GM19043 (cell line): ENCODE measurements around the gene TCEAL1.

Experiments
- ATAC-seq: cut with Tn5 transposase; IDR thresholded peaks from one replicate; pipeline ENCODE4 v1.9.1; 2021; ENCODE audit warnings: low read depth; ENCODE audit not compliant: unreplicated experiment

Gene TCEAL1

DNA sequence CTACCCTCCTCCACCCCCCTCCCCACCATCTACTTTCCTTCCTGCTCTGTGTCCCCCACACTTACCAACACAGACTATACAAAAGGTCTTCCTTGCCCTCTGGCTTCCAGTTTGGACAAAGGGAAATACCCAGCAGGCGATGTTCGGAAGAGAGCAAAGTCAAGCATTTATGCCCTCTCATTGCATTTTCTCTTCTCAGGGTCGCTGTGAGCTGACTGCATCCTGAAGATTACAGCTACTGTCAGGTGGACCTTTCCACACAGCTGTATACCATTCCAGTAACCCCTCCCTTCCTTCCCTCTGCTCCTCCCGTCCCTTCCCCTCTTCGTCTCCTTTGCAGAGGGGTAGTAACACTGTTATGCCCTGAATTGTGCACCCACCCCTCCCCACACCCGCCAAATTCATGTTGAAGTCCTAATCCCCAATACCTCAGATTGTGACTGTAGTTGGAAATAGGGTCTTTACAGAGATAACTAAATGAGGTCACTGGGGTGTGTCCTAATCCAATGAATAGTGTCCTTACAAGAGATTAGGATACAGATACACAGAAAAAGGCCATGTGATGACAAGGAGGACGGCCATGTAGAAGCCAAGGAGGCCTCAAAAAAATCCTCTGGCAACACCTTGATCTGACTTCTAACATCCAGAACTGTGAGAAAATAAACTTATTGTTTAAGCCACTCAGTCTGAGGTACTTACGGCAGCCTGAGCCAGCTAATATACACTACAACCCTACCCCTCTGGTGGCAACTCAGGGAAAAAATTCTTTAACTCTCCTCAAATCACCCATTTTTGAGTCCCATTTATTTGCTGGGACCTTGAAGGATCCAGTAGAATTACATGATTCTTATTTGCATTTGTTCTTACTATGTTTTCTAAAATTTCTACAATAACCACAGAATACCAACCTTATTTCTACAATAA, 46.0 kb downstream of the TCEAL1 start:
- no peak for ATAC-seq

DNA sequence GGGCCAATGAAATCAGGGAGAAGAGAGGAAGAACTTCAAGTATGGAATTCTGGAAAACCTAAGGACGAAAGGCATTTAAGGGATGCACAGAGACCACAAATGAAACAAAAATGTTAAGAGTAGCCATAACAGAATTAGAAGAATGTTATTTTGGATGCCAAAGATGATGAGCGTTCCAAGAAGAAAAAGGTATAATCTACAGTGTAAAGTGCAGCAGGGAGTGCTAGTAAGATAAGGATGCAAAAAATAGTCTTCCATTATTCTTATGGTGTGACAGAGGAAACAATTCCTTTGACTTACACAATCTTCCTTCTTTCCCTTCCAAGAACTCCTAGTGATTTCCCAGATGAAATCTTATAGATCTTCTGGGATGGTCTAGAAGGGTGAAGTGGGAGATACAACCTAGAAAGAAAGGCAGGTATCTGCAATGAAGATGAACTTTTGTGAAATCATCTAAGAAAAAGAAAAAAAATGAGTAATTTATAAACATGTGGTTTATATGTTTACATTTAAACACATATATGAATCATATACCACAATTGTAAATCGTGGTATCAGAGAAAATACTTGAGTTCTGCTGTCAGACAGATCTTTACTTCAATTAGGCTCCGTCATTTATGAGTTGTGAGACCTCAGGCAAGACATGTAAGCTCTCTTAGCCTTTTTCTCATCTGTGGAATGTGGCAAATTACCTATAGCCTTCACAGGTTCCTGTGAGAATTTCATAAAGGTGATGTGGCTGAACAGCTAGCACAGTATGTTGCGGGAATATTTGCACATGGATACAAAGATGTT, 49.6 kb downstream of the TCEAL1 start:
- ATAC-seq: no peak
